Measurements from ENCODE around the gene FAM24B. TPM values are rescaled to one million over a fixed set of nuclear protein-coding genes. Genes with fewer than 3 reads are reported as not detected.
A peak's percentile ranks its signal among the peaks of the same experiment; 100 is the strongest.
"Not testable (repeated sequence)": the region's sequence is repeated elsewhere in the genome, so short reads cannot be mapped to it uniquely, and the experiment has no call there.

The FAM24B gene, protein sequence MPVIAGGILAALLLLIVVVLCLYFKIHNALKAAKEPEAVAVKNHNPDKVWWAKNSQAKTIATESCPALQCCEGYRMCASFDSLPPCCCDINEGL
- total RNA-seq, result 10 to 100 TPM; 12.1 to 13.9 TPM

GRCh38 chr10:122879339-122880273, at the start of gene FAM24B:
FAM24B (minus strand) TSS chr10:122879581; CDS start chr10:122850515, 29,066 bp downstream.
- peaks cover 38% of the 10 kb centered on the region for H3K36me3 Mint-ChIP-seq (ENCODE audit: low read depth)
- peaks cover 2% of the 10 kb centered on the region for H3K9me3 Mint-ChIP-seq
- H3K27ac Mint-ChIP-seq, result peak within 1 kb of the TSS; percentile 96
- peak within 1 kb of the TSS; percentile 94 for H3K4me3 Mint-ChIP-seq
- ChIA-PET POLR2A (no interaction called here), CTCF (interaction anchor here (1.0 kb wide), 1 partner anchor 74 kb away, joined by 3 read pairs; no protein-coding TSS in a partner anchor)
- DNase-seq, result peak; percentile 97
- H3K4me1 Mint-ChIP-seq, result peaks cover 48% of the 10 kb centered on the region
- no peaks in the 10 kb centered on the region for H3K27me3 Mint-ChIP-seq

DNA sequence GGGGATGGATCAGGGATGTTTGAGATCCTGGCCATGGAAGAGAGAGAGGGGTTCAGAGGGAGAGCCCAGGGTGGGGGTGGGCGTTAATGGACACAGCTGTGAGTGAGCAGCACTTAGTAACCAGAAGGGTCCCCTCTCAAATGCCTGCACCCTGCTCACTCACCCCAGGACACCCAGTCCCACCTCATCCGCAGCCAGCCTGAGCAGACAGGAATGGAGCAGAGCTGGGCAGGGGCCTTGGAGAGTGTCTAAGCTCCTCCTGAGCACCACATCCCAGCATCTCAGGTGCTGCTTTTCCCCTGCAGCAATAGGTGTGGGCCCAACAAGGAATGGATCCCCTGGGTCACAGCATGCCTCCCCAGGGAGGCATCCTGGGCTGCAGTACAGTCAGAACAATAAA, 36.3 kb upstream of the FAM24B start:
- H3K4me3 Mint-ChIP-seq, result no peak overlapping the region
- no peaks in the 10 kb centered on the region for H3K36me3 Mint-ChIP-seq (ENCODE audit: low read depth)

DNA sequence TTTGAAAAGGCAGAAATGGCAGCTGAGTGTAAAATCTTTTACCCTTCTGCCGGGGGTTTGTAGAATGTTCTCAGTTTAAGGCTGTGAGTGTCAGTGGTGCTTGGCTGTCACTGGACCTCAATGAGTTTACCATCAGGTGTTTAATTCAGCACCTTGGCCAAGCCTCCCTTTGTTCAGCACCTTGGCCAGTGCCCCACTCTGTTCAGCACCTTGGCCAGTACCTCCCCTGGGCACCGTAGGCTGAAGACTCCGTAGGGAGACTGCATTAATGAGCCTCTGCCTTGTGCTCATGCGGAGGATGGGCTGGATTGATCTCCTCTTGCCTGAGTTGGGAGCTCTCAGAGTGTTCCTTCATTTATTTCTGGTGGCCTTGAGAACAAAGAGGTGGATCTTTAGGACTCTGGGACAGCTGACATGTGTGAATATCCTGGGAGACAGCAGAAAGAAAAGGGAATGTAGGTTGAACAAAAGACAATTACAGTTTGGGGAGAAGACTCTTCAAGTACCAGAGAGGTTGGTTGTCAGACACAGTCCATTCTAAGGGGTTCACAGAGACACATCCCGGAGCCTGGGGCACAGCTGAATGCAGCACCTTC, 32.6 kb upstream of the FAM24B start:
- H3K9me3 Mint-ChIP-seq, result no peaks in the 10 kb centered on the region
- no peak overlapping the region for H3K4me3 Mint-ChIP-seq
- DNase-seq, result peak; percentile 69
- no peaks in the 10 kb centered on the region for H3K4me1 Mint-ChIP-seq
- POLR2A ChIA-PET, result no interaction called here
- no peak overlapping the region for H3K27ac Mint-ChIP-seq
- H3K27me3 Mint-ChIP-seq, result peaks cover 2% of the 10 kb centered on the region
- CTCF ChIA-PET, result no interaction called here
- H3K36me3 Mint-ChIP-seq (ENCODE audit: low read depth), result no peaks in the 10 kb centered on the region

More for the DNA sequence above, 36.3 kb upstream of the FAM24B start:
- Mint-ChIP-seq H3K4me1 (no peaks in the 10 kb centered on the region), H3K27me3 (no peaks in the 10 kb centered on the region), H3K27ac (no peak overlapping the region), H3K9me3 (no peaks in the 10 kb centered on the region)
- POLR2A ChIA-PET, result no interaction called here
- CTCF ChIA-PET, result no interaction called here
- no peak for DNase-seq

DNA sequence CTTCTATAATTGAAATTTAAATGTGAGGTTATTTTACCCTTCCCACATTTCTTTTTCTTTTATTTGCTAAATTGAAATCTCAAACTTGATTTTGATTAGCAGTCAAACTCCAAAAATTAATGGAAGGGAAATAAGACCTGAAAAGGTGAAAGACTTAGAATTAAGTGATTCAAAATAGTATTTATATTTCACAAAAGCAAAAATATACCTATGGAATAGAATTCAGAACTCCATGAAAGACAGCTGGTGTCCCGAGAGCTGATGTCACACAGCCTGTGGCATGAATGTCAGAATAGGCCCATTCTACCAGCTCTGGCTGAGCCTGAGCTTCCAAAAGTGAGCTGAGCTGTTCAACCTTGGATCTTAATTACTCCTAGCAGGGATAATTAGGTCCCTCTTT, 30.9 kb upstream of the FAM24B start, which contains the start of gene FAM24A:
TSS of gene FAM24A (plus strand) at position 301 of the 400 bp plus-strand sequence. CDS start 1,025 bp downstream, outside the sequence.
- POLR2A ChIA-PET, result no interaction called here
- Mint-ChIP-seq H3K4me3 (no peak within 1 kb of the TSS), H3K36me3 (ENCODE audit: low read depth) (no peaks in the 10 kb centered on the region), H3K27ac (no peak within 1 kb of the TSS), H3K9me3 (no peaks in the 10 kb centered on the region), H3K27me3 (peaks cover 9% of the 10 kb centered on the region), H3K4me1 (no peaks in the 10 kb centered on the region)
- CTCF ChIA-PET, result no interaction called here
- DNase-seq, result no peak

- H3K36me3 Mint-ChIP-seq (ENCODE audit: low read depth); CTCF ChIA-PET: not testable (repeated sequence)
- H3K27me3 Mint-ChIP-seq, result peaks cover 27% of the 10 kb centered on the region
These were observed 24.5 kb upstream of the FAM24B start for GRCh38 chr10:122903861-122904260.

DNA sequence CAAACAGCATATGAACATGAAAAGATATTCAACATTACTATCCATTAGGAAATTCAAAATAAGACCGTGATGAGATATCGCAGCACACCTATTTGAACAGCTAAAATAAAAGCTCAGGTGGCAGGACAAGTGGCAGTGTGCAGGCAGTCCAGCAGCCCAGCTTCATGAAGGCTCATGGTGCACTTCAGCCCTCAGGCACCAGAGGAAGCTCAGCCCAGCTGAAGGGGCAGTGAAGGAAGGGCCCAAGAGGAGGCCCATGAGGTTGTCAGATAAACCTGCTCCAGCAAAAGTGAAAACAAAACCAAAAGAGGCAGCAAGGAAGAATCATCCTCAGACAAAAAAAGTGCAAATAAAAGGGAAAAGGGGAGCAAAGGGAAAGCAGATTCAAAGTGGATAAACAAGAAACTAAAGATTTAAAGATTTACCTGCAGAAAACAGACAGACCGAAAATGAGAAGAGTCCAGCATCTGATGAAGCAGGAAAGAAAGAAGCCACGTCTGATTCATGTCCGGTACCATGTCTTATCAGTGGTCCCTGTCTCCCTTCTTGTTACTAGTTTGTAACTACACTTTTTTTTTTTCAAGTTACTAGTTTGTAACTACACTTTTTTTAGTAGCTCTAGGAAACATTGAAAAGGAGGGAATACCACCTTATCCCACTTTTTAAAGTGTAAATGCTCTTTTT, 15.0 kb upstream of the FAM24B start:
- Mint-ChIP-seq H3K27me3 (no peaks in the 10 kb centered on the region), H3K9me3 (peaks cover 2% of the 10 kb centered on the region), H3K4me1 (peaks cover 6% of the 10 kb centered on the region), H3K27ac (no peak overlapping the region), H3K4me3 (no peak overlapping the region), H3K36me3 (ENCODE audit: low read depth) (peaks cover 4% of the 10 kb centered on the region)
- no peak for DNase-seq
- ChIA-PET POLR2A (no interaction called here), CTCF (interaction anchor here (1.8 kb wide), 1 partner anchor 86 kb away, joined by 3 read pairs; the partner anchor contains the start of gene PSTK)

More at GRCh38 chr10:122903861-122904260, 24.5 kb upstream of the FAM24B start:
- H3K9me3 Mint-ChIP-seq, H3K4me1 Mint-ChIP-seq, DNase-seq, POLR2A ChIA-PET, H3K27ac Mint-ChIP-seq, H3K4me3 Mint-ChIP-seq: not testable (repeated sequence)

GRCh38 chr10:122884166-122884565, 4.8 kb upstream of the FAM24B start:
- ChIA-PET POLR2A (no interaction called here), CTCF (no interaction called here)
- Mint-ChIP-seq H3K4me1 (peaks cover 18% of the 10 kb centered on the region), H3K36me3 (ENCODE audit: low read depth) (peaks cover 11% of the 10 kb centered on the region), H3K27me3 (no peaks in the 10 kb centered on the region), H3K9me3 (no peaks in the 10 kb centered on the region), H3K4me3 (no peak overlapping the region), H3K27ac (no peak overlapping the region)
- DNase-seq, result no peak

GRCh38 chr10:122882766-122883165, 3.4 kb upstream of the FAM24B start:
- peaks cover 21% of the 10 kb centered on the region for H3K36me3 Mint-ChIP-seq (ENCODE audit: low read depth)
- CTCF ChIA-PET, result no interaction called here
- no peaks in the 10 kb centered on the region for H3K9me3 Mint-ChIP-seq
- DNase-seq, result no peak
- H3K4me1 Mint-ChIP-seq, result peaks cover 32% of the 10 kb centered on the region
- no peaks in the 10 kb centered on the region for H3K27me3 Mint-ChIP-seq
- H3K4me3 Mint-ChIP-seq, result no peak overlapping the region
- H3K27ac Mint-ChIP-seq, result no peak overlapping the region
- POLR2A ChIA-PET, result no interaction called here

DNA sequence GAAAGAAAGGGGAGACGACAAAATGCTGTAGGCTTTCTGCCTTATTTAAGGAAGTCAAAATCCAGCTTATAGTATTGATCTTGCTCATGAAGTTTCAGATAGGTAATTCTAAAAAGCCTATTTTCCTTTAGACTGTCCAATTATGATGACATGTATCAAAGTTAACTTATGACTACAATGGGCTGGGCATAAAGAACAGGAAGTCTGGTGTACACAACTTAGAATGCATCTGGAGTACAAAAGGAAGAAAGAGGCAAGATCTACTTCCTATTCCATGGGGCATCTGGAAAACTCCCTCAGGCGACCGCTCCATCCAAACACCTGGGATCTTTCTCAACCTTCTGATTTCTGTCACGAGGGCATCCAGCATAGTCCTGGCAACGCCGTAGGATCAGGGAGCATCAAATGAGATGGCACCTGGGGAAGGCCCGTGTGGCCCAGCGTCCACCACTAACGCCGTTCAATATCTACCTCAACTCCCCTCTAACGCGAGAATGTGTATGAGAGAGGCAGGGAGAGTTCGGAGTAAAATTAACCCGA, 512 bp downstream of the FAM24B start:
- Mint-ChIP-seq H3K27me3 (no peaks in the 10 kb centered on the region), H3K9me3 (peaks cover 6% of the 10 kb centered on the region)
- POLR2A ChIA-PET, result no interaction called here

DNA sequence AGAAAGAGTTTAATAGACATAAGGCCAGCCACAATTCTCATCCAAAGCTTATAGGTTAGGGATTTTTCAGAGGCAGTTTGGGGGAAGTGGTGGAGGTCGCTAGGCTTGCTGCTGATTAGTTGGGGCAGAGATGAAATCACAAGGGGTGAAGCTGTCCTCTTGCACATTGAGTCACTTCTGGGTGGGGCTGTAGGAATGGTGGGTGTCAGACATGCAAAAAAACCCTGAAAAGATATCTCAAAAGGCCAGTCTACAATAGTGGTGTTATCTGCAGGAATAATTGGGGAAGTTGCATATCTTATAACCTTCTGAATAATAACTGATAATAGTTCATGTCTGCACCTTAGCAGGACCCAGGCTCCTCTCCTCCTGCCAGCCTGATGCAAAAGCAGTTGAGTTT, 2.1 kb downstream of the FAM24B start:
- CTCF ChIA-PET, result no interaction called here
- H3K4me3 Mint-ChIP-seq, result peak overlapping the region; percentile 94
- POLR2A ChIA-PET, result no interaction called here

More for the DNA sequence above, 512 bp downstream of the FAM24B start:
- Mint-ChIP-seq H3K4me1 (peaks cover 51% of the 10 kb centered on the region), H3K36me3 (ENCODE audit: low read depth) (peaks cover 46% of the 10 kb centered on the region), H3K4me3 (peak overlapping the region; percentile 94), H3K27ac (peak overlapping the region; percentile 96)
- DNase-seq, result no peak
- CTCF ChIA-PET, result interaction anchor here (0.7 kb wide), 1 partner anchor 246 kb away, joined by 4 read pairs; no protein-coding TSS in a partner anchor

GRCh38 chr10:122876467-122876855, 2.9 kb downstream of the FAM24B start:
- Mint-ChIP-seq H3K27ac (no peak overlapping the region), H3K27me3 (no peaks in the 10 kb centered on the region), H3K4me3 (no peak overlapping the region), H3K36me3 (ENCODE audit: low read depth) (peaks cover 59% of the 10 kb centered on the region), H3K9me3 (peaks cover 9% of the 10 kb centered on the region), H3K4me1 (peaks cover 51% of the 10 kb centered on the region)
- CTCF ChIA-PET, result no interaction called here
- DNase-seq, result no peak
- POLR2A ChIA-PET, result no interaction called here

More for the DNA sequence above, 2.1 kb downstream of the FAM24B start:
- peaks cover 9% of the 10 kb centered on the region for H3K9me3 Mint-ChIP-seq
- no peaks in the 10 kb centered on the region for H3K27me3 Mint-ChIP-seq
- peaks cover 51% of the 10 kb centered on the region for H3K4me1 Mint-ChIP-seq
- no peak for DNase-seq
- peak overlapping the region; percentile 59 for H3K27ac Mint-ChIP-seq
- peaks cover 52% of the 10 kb centered on the region for H3K36me3 Mint-ChIP-seq (ENCODE audit: low read depth)

- H3K36me3 Mint-ChIP-seq (ENCODE audit: low read depth), result peaks cover 56% of the 10 kb centered on the region
- H3K4me3 Mint-ChIP-seq, result no peak overlapping the region
- no peak overlapping the region for H3K27ac Mint-ChIP-seq
- DNase-seq, result no peak
- POLR2A ChIA-PET, result no interaction called here
- H3K9me3 Mint-ChIP-seq, result peaks cover 9% of the 10 kb centered on the region
- no peaks in the 10 kb centered on the region for H3K27me3 Mint-ChIP-seq
- CTCF ChIA-PET, result no interaction called here
- H3K4me1 Mint-ChIP-seq, result peaks cover 48% of the 10 kb centered on the region
These were observed 3.4 kb downstream of the FAM24B start for GRCh38 chr10:122875843-122876466.
